ENCODE data around the gene SUPT6H.
A peak's percentile ranks its signal among the peaks of the same experiment; 100 is the strongest.

The SUPT6H gene

GRCh38 chr17:28747801-28748750 is 86.1 kb downstream of the SUPT6H start:
- H3K4me3 ChIP-seq: no peak overlapping the region
- H3K36me3 ChIP-seq: peaks cover 67% of the 10 kb centered on the region
- H3K9me3 ChIP-seq: no peaks in the 10 kb centered on the region
- H3K9ac ChIP-seq: no peak overlapping the region
- peaks cover 86% of the 10 kb centered on the region for H4K20me1 ChIP-seq
- no peak overlapping the region for H3K4me2 ChIP-seq
- no peaks in the 10 kb centered on the region for H3K27me3 ChIP-seq
- no peak for TF ChIP-seq Cebpa-rat (IDR thresholded peaks at IDR 0.05)
- H3K27ac ChIP-seq: 0 out of 2 replicates have a peak overlapping the region, but pooled peaks have one; percentile 95
- H3K4me1 ChIP-seq: peaks cover 44% of the 10 kb centered on the region

GRCh38 chr17:28748852-28749515 is 87.0 kb downstream of the SUPT6H start:
- peaks cover 67% of the 10 kb centered on the region for H3K36me3 ChIP-seq
- H3K4me2 ChIP-seq: no peak overlapping the region
- H3K4me3 ChIP-seq: no peak overlapping the region
- no peaks in the 10 kb centered on the region for H3K27me3 ChIP-seq
- no peak overlapping the region for H3K9ac ChIP-seq
- H3K4me1 ChIP-seq: peaks cover 41% of the 10 kb centered on the region
- no peak overlapping the region for H3K27ac ChIP-seq
- H4K20me1 ChIP-seq: peaks cover 87% of the 10 kb centered on the region
- no peaks in the 10 kb centered on the region for H3K9me3 ChIP-seq
- TF ChIP-seq Cebpa-rat (IDR thresholded peaks at IDR 0.05): no peak

GRCh38 chr17:28749516-28750177 is 87.6 kb downstream of the SUPT6H start:
- H4K20me1 ChIP-seq: peaks cover 84% of the 10 kb centered on the region
- peaks cover 71% of the 10 kb centered on the region for H3K36me3 ChIP-seq
- no peak overlapping the region for H3K27ac ChIP-seq
- H3K9me3 ChIP-seq: no peaks in the 10 kb centered on the region
- TF ChIP-seq Cebpa-rat (IDR thresholded peaks at IDR 0.05): no peak
- H3K4me3 ChIP-seq: no peak overlapping the region
- H3K9ac ChIP-seq: no peak overlapping the region
- H3K27me3 ChIP-seq: no peaks in the 10 kb centered on the region
- H3K4me1 ChIP-seq: peaks cover 41% of the 10 kb centered on the region
- H3K4me2 ChIP-seq: no peak overlapping the region

GRCh38 chr17:28750178-28751047 is 88.4 kb downstream of the SUPT6H start:
- H3K27me3 ChIP-seq: no peaks in the 10 kb centered on the region
- H3K36me3 ChIP-seq: peaks cover 77% of the 10 kb centered on the region
- H3K4me1 ChIP-seq: peaks cover 41% of the 10 kb centered on the region
- H3K4me2 ChIP-seq: no peak overlapping the region
- H3K27ac ChIP-seq: no peak overlapping the region
- TF ChIP-seq Cebpa-rat (IDR thresholded peaks at IDR 0.05): no peak
- peak overlapping the region; percentile 50; the same call in 1 of the 2 replicates for H3K9ac ChIP-seq
- H3K4me3 ChIP-seq: no peak overlapping the region
- H3K9me3 ChIP-seq: no peaks in the 10 kb centered on the region
- peaks cover 76% of the 10 kb centered on the region for H4K20me1 ChIP-seq

- no peaks in the 10 kb centered on the region for H3K27me3 ChIP-seq
- H4K20me1 ChIP-seq: peaks cover 62% of the 10 kb centered on the region
- H3K27ac ChIP-seq: no peak overlapping the region
- H3K4me1 ChIP-seq: peaks cover 27% of the 10 kb centered on the region
- H3K36me3 ChIP-seq: peaks cover 81% of the 10 kb centered on the region
- H3K9ac ChIP-seq: no peak overlapping the region
- no peak overlapping the region for H3K4me2 ChIP-seq
- no peak for TF ChIP-seq Cebpa-rat (IDR thresholded peaks at IDR 0.05)
- no peak overlapping the region for H3K4me3 ChIP-seq
- no peaks in the 10 kb centered on the region for H3K9me3 ChIP-seq
These were observed 89.8 kb downstream of the SUPT6H start for GRCh38 chr17:28751600-28752366.

Data from BLaER1 (cell line).